Upper lobe of left lung (tissue), 4 donors: ENCODE results near the gene KIF4A.

Source experiments
- CTCF ChIP-seq, 6 experiments: fragments of 450-650 bp in 4 of 6; fragments of 200-600 bp in 2 of 6; sonication (generic) in 2 of 6; IDR thresholded peaks; one replicate each; pipeline ENCODE4 v1.5.1; 2016 to 2019; ENCODE audit warnings: antibody characterized with exemption in 6 of 6
- EP300 ChIP-seq, 4 donors: sonication (generic); formaldehyde crosslinking; IDR thresholded peaks; one replicate each; pipeline ENCODE4 v1.5.1; 2017; ENCODE audit warnings: antibody characterized with exemption in 4 of 4, control low read depth in 2 of 4
- POLR2A ChIP-seq, 4 donors: fragments of 450-650 bp; IDR thresholded peaks; one replicate each; pipeline ENCODE4 v1.5.1; 2016 to 2017; ENCODE audit warnings: antibody characterized with exemption in 4 of 4, mild to moderate bottlenecking in 2 of 4
- POLR2AphosphoS5 ChIP-seq, 2 donors: sonication (generic); formaldehyde crosslinking; IDR thresholded peaks; one replicate each; pipeline ENCODE4 v1.5.1; 2017; ENCODE audit warnings: antibody characterized with exemption in 2 of 2

GRCh38 chrX:70360366-70360765 lies 70.5 kb downstream of the KIF4A start:
- no peak for TF ChIP-seq CTCF (IDR thresholded peaks at IDR 0.05)
- no peak for TF ChIP-seq POLR2A (IDR thresholded peaks at IDR 0.05)
- TF ChIP-seq POLR2AphosphoS5 (IDR thresholded peaks at IDR 0.05) = no peak
- TF ChIP-seq EP300 (IDR thresholded peaks at IDR 0.05) = no peak
